HG03378 (cell line): ENCODE data around the gene IMPA2.

Experiments
- ATAC-seq: cut with Tn5 transposase; IDR thresholded peaks from one replicate; pipeline ENCODE4 v1.9.1; 2021; ENCODE audit warnings: mild to moderate bottlenecking, moderate library complexity; ENCODE audit not compliant: unreplicated experiment

The IMPA2 gene

GRCh38 chr18:12046046-12046750, 64.9 kb downstream of the IMPA2 start:
- ATAC-seq, result no peak

- ATAC-seq, result no peak
Observed at GRCh38 chr18:12046751-12047335, 65.5 kb downstream of the IMPA2 start.

- no peak for ATAC-seq
Observed at GRCh38 chr18:12048010-12048826, 66.9 kb downstream of the IMPA2 start.

GRCh38 chr18:12048827-12049175, 67.5 kb downstream of the IMPA2 start:
- ATAC-seq, result no peak

- ATAC-seq, result peak; percentile 91
Observed at GRCh38 chr18:12049978-12050811, 68.9 kb downstream of the IMPA2 start.

GRCh38 chr18:12052866-12053265, 71.6 kb downstream of the IMPA2 start:
- ATAC-seq, result no peak

GRCh38 chr18:12053289-12053688, 72.0 kb downstream of the IMPA2 start:
- peak; percentile 48 for ATAC-seq

- no peak for ATAC-seq
Observed at GRCh38 chr18:12056034-12056883, 75.0 kb downstream of the IMPA2 start.

GRCh38 chr18:12056884-12057402, 75.6 kb downstream of the IMPA2 start:
- no peak for ATAC-seq

- ATAC-seq, result no peak
Observed at GRCh38 chr18:12057419-12058039, 76.2 kb downstream of the IMPA2 start.

- no peak for ATAC-seq
Observed at GRCh38 chr18:12059334-12060181, 78.3 kb downstream of the IMPA2 start.

- ATAC-seq, result no peak
Observed at GRCh38 chr18:12060182-12060870, 79.0 kb downstream of the IMPA2 start.

- ATAC-seq, result no peak
Observed at GRCh38 chr18:12061685-12062084, 80.4 kb downstream of the IMPA2 start.

- no peak for ATAC-seq
Observed at GRCh38 chr18:12062974-12063373, 81.7 kb downstream of the IMPA2 start.

- no peak for ATAC-seq
Observed at GRCh38 chr18:12064086-12064763, 82.9 kb downstream of the IMPA2 start.

- ATAC-seq, result no peak
Observed at GRCh38 chr18:12065397-12065796, 84.1 kb downstream of the IMPA2 start.

GRCh38 chr18:12066910-12067511, 85.7 kb downstream of the IMPA2 start:
- no peak for ATAC-seq
